Measurements from ENCODE around the gene CD81. TPM values are rescaled to one million over a fixed set of nuclear protein-coding genes. Genes with fewer than 3 reads are reported as not detected.

CD81 gene
- total RNA-seq, 1 experiment from 2014 or later: 182 TPM

GRCh38 chr11:2443881-2444820 lies 67.0 kb downstream of the CD81 start, which contains the start of gene TRPM5:
Gene TRPM5, minus strand, starts transcription at chr11:2444514. Its CDS starts 21,478 bp downstream, at chr11:2423036.
- DNase-seq: peak; percentile 9
- Histone ChIP-seq H3K4me3 (peak within 1 kb of the TSS; percentile 24; the same call in 1 of the 2 replicates), H3K27me3 (peaks cover 38% of the 10 kb centered on the region), H3K36me3 (no peaks in the 10 kb centered on the region), H3K9me3 (no peaks in the 10 kb centered on the region)

GRCh38 chr11:2444821-2445745 lies 68.0 kb downstream of the CD81 start, which contains the start of gene KCNQ1:
Gene KCNQ1, plus strand, starts transcription at chr11:2445008. Its CDS starts 91 bp downstream, at chr11:2445099.
- Histone ChIP-seq H3K4me3 (peak within 1 kb of the TSS; percentile 24; the same call in 1 of the 2 replicates), H3K36me3 (no peaks in the 10 kb centered on the region), H3K9me3 (no peaks in the 10 kb centered on the region), H3K27me3 (peaks cover 28% of the 10 kb centered on the region)
- peak; percentile 59 for DNase-seq

GRCh38 chr11:2445746-2446551 lies 68.8 kb downstream of the CD81 start:
- H3K4me3 ChIP-seq: no peak overlapping the region
- DNase-seq: no peak
- H3K9me3 ChIP-seq: no peaks in the 10 kb centered on the region
- H3K27me3 ChIP-seq: peaks cover 24% of the 10 kb centered on the region
- H3K36me3 ChIP-seq: no peaks in the 10 kb centered on the region

- H3K9me3 ChIP-seq: no peaks in the 10 kb centered on the region
- H3K4me3 ChIP-seq: no peak overlapping the region
- no peak for DNase-seq
- peaks cover 24% of the 10 kb centered on the region for H3K27me3 ChIP-seq
- H3K36me3 ChIP-seq: no peaks in the 10 kb centered on the region
These were observed 69.6 kb downstream of the CD81 start for GRCh38 chr11:2446590-2447252.

Other genes with a start within 250 kb of the CD81 start
- gene IGF2, start 237.9 kb upstream of the CD81 start, total RNA-seq (2014; rRNA removed; shearing (Covaris generic); ENCODE audit: low replicate concordance): not detected in 2 replicates
- not detected in 2 replicates for gene INS, start 216.1 kb upstream of the CD81 start, total RNA-seq (2014; rRNA removed; shearing (Covaris generic); ENCODE audit: low replicate concordance)
- gene TH, start 205.5 kb upstream of the CD81 start, total RNA-seq (2014; rRNA removed; shearing (Covaris generic); ENCODE audit: low replicate concordance): not detected in 2 replicates
- not detected in 2 replicates for gene ASCL2, start 106.7 kb upstream of the CD81 start, total RNA-seq (2014; rRNA removed; shearing (Covaris generic); ENCODE audit: low replicate concordance)
- gene C11orf21, start 75.4 kb upstream of the CD81 start, total RNA-seq (2014; rRNA removed; shearing (Covaris generic); ENCODE audit: low replicate concordance): 8.4 and 18.1 TPM in 2 replicates
- 4.3 and 6.0 TPM in 2 replicates for gene TSPAN32, start 75.3 kb upstream of the CD81 start, total RNA-seq (2014; rRNA removed; shearing (Covaris generic); ENCODE audit: low replicate concordance)
- 58.7 and 90.1 TPM in 2 replicates for gene TSSC4, start 23.4 kb downstream of the CD81 start, total RNA-seq (2014; rRNA removed; shearing (Covaris generic); ENCODE audit: low replicate concordance)
- not detected in 2 replicates for gene TRPM5, start 67.2 kb downstream of the CD81 start, total RNA-seq (2014; rRNA removed; shearing (Covaris generic); ENCODE audit: low replicate concordance)
- gene KCNQ1, start 67.7 kb downstream of the CD81 start, total RNA-seq (2014; rRNA removed; shearing (Covaris generic); ENCODE audit: low replicate concordance): not detected in 2 replicates

Data from MG63 (cell line).